GM19463 (cell line): Measurements from ENCODE around the gene ANO10.
"Not testable (repeated sequence)": the region's sequence is repeated elsewhere in the genome, so short reads cannot be mapped to it uniquely, and the experiment has no call there.

Experiments
- ATAC-seq: cut with Tn5 transposase; IDR thresholded peaks from one replicate; pipeline ENCODE4 v1.9.1; 2021; ENCODE audit warnings: mild to moderate bottlenecking, moderate library complexity; ENCODE audit not compliant: unreplicated experiment

The ANO10 gene, protein sequence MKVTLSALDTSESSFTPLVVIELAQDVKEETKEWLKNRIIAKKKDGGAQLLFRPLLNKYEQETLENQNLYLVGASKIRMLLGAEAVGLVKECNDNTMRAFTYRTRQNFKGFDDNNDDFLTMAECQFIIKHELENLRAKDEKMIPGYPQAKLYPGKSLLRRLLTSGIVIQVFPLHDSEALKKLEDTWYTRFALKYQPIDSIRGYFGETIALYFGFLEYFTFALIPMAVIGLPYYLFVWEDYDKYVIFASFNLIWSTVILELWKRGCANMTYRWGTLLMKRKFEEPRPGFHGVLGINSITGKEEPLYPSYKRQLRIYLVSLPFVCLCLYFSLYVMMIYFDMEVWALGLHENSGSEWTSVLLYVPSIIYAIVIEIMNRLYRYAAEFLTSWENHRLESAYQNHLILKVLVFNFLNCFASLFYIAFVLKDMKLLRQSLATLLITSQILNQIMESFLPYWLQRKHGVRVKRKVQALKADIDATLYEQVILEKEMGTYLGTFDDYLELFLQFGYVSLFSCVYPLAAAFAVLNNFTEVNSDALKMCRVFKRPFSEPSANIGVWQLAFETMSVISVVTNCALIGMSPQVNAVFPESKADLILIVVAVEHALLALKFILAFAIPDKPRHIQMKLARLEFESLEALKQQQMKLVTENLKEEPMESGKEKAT

DNA sequence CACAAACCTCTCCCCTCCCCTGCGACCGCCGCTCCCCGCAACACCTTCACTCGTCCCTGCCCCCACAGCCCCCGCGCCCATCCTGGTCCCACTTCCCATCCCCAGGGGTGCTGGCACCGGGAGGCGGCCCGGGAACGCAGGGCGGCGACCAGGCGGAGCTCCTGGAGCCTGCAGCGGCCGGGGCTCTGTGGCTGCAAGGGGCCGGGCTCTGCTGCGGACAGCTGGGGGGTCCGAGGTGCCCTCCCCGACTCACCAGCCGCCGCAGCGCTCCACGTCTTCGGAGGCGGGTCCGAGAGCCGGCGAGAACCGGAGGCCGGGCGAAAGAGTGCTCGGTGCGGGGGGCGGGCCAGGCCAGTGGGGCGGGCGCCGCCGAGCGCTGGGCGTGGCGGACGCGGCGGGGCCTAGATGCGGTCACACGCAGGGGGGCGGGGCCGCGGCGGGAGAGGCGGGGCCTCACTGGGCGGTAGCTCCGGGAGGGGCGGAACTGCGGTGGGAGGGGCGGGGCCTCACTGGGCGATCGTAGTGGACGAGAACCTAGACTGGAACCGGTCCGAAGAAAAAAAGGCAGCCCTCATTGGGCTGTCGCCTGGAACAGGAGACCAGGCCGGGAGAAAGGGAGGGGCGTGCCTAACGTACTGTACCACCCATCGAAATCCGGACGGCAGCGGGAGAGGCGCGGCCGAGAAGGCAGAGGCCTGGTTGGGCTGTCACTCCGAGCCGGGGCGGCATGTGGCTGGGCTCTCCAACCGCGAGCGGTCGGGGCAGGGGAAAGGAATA lies at the start of gene ANO10:
ANO10 (minus strand) TSS at position 356 of the 777 bp plus-strand sequence. CDS start 16,159 bp downstream, outside the sequence.
- peak; percentile 93 for ATAC-seq

DNA sequence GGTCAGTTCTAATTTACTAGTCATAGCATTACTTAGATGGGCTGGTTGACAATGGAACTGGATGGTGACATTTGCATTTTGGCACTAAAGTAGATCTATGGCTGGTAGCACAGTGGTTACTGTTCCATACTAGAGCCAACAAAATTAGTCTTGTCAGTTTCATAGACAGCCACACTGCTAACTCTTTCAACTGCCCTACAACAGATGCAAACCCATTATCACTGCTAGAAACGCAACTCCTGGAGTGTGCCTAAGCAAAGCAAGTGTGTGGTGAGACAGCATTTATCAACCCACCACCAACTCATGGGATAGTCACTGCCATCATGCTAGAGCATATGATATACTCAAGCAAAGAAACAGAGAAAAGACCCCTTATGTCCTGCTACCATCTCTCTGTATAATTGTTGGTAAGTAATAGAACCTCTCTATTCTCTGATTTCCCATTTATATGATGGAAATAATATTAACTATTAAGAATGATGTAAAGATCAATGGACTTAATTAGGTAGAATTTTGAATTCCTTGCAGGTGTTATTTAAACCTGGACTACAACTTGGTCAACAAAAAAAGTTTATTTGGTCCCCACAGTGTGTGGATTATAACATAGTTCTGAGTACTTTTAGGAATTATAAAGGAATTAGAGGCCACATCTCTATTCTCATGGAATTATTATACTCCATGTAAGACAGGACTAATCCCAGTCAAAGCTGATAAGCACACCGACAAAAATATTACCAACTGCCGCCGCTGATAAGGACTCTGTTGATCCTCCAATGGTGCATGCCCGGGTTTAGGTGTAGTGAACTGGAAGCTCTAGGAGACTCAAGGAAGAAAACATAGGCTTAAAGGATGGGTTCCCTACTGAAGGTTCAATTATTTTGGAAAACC lies 49.1 kb upstream of the ANO10 start:
- ATAC-seq = no peak

GRCh38 chr3:43665011-43665410 lies 43.2 kb upstream of the ANO10 start:
- not testable (repeated sequence) for ATAC-seq

DNA sequence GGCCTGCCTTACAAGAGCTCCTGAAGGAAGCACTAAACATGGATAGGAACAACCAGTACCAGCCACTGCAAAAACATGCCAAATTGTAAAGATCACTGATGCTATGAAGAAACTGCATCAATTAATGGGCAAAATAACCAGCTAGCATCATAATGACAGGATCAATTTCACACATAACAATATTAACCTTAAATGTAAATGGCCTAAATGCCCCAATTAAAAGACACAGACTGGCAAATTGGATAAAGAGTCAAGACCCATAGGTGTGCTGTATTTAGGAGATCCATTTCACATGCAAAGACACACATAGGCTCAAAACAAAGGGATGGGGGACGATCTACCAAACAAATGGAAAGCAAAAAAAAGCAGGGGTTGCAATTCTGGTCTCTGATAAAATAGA lies 39.6 kb upstream of the ANO10 start:
- not testable (repeated sequence) for ATAC-seq

DNA sequence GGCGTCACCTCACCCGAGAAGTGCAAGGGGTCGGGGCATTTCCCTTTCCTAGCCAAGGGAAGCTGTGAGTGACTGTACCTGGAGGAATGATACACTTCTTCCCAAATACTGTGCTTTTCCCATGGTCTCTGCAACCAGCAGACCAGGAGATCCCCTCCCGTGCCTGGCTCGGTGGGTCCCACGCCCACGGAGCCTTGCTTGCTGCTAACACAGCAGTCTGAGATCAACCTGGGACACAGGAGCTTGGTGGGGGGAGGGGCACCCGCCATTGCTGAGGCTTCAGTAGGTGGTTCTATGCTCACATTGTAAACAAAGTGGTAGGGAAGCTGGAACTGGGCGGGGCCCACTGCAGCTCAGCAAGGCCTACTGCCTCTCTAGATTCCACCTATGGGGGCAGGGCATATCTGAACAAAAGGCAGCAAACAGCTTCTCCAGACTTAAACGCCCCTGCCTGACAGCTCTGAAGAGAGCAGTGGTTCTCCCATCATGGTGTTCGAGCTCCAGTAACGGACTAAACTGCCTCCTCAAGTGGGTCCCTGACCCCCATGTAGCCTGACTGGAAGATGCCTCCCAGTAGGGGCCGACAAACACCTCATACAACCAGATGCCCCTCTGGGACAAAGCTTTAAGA lies 37.6 kb upstream of the ANO10 start:
- no peak for ATAC-seq

- ATAC-seq = not testable (repeated sequence)
These were observed 34.6 kb upstream of the ANO10 start for GRCh38 chr3:43656390-43656789.

DNA sequence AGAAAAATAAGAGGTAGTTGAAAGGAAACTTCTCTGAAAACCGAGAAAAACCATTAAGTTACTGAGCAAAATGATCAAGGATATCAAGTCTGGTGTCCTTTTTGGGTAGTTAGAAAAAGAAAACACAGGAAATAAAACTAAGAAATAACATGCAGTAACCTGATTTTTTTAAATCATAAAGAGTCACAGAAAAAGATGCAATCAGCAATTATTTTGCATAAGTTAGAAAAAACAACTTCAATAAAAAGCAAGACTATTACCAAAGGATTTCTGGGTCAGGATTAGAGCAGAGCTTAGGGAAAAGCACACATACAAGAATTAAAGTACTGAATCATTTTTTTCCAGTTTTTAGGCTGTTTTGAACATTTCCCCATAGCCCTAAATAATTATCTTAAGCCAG lies 28.5 kb upstream of the ANO10 start:
- ATAC-seq = no peak

DNA sequence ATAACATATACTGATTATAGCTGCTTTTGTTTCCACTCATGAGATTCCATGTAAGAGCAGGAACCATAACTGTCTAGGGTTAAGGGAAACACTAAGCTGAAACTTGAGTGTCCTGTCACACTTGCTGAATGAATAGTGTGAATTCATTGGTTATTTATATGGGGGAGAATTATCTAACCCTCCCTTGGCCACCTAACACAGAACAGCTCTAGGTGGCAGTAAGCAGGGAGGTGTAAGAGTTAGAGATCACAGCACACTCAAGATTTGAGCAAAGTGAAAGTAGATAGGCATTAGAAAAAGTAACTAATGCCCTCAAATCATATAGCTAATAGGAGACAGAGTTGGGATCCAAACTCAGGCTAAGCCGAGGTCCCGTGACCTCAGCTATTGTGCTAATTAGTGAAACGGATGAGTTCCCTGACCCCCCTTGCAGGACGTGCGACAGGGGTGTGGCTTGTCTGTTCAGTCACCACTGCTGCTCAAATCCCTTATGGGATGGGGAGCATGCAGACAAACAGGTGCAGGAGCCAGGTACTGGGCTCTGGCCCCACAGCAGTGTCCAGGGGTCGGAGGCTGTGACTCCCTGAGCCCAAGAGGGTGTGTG lies 27.7 kb upstream of the ANO10 start:
- ATAC-seq = no peak

GRCh38 chr3:43648957-43649356 lies 27.1 kb upstream of the ANO10 start:
- ATAC-seq = no peak

DNA sequence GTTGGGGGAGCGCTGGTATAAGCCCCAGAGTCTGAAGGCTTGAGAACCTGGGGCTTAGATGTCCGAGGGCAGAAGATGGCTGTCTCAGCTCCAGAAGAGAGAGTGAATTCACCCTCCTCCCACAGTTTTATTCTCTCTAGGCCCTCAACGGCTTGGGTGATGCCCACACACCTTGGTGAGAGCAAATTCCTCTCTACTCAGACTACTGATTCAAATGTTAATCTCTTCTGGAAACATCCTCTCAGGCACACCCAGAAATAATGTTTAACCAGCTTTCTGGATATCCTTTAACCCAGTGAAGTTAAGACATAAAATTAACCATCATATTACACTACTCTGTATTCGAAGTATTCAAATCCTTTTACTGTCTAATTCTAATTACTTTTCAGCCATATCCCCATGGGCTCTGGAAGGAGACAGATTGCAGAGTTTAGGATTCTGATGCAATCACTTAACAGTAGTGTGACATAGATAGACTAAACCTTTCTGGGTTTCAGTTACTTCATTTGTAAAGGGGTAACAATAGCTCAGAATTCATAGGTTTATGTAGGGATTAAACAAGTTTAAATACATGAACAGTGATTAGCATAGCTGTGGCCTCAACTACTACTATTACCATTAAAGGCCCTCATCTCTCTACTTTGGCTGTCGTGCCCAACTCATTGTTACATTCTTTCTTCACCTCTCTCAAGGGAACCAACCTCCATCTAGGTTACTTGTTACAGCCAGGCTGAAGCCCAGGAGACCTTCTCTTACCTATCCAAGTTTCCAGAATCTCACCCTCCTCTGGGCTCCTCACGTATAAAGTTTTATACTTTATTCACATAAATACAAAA lies 25.7 kb upstream of the ANO10 start:
- ATAC-seq = no peak

DNA sequence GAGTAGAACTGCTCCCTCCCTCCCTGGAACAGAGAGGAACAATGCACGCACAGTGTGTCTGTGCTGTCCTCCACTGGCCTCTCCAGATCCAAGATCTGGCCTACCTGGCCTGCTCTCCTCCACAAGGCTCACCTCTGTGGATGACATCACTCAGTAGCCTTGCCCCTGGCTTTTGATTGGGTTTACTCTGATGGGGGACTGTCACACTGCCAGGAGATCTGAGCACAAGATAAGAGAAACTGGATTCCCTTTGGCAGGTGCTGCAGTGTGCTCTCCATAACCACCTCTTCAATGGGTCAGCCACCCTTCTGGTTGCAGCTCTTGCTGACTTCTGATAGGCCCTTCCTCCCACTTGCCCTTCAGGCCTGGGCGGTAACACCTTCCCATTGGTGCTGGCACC lies 22.6 kb upstream of the ANO10 start:
- no peak for ATAC-seq

- ATAC-seq = no peak
These were observed 19.7 kb upstream of the ANO10 start for GRCh38 chr3:43641306-43642114.

DNA sequence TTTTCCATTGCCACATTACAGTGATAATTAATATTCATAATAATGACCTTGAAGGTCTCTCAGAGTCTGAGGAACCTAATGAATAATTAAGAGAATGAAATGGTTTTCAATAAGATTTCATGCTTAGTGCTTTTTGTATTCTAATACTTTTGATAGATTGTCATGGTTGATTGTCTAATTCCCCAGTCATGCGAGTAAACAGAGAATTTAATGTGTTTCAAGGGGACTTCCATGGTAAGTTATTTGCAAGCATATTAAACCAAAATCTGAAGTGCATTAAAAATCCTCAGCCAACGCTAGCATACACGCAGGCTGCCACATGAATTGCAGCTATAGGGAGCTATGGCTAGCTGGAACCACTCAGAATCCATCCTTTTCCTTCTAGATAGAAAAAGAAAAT lies 18.9 kb upstream of the ANO10 start:
- ATAC-seq = no peak

DNA sequence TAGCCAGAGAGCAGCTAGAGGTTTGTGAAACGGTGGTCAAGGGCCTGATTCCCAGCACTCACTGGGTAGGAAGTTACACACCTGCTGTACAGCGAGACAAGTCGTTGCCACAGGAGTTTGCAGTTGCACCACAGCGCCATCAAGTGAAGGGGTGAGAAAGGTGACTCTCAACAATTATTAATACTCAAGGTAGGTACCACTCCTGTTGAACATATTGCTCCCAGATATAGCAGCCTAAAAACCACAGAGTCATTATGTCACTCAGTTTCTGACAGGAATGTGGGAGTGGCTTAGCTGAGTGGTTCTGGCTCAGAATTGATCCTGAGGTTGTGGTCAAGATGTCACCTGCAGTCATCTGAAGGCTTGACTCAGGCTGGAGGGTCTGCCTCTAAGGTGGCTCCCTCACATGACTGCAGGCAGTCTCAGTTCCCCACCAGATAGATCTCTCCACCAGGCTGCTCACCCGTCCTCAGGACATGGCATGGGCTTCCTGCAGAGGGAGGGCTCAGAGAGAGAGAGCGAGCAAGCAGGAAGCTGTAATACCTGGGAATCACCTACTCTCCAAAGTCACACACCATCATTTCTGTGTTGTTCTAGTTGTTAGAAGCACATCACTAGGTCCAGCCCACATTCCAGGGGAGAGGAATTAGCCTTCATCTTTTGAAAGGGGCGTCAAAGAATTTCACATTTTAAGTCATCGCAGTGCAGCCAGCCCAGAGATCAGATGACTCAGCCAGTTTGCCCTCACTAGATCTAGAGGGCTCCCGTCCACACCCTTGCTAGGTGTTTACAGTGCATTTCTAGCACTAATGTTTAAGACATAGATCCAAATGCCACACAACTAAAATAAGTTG lies 17.0 kb upstream of the ANO10 start:
- ATAC-seq = peak; percentile 73

- ATAC-seq = no peak
These were observed 15.9 kb upstream of the ANO10 start for GRCh38 chr3:43637702-43638101.

- ATAC-seq = no peak
These were observed 11.2 kb upstream of the ANO10 start for GRCh38 chr3:43632986-43633385.

DNA sequence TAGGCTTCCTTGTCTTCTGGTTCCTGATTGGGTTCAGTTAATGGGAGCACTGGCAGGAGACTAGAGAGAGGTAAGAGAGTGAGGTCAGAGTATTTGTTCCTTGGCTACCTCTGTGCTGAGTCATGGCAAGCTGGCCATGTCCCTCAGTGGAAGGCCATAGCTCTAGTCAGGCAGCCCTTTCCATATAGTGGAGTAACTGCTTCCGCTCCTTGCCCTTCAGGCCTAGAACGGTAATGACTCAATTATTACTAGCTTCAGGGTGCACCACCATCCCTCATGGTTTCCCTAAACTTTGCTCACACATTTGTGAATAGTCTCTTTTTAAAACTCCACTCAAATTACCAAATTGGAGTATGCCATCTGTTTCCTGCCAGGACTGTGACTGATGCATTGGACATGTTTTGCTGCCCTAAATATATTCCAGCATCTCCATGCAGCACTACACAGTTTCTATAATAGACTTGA lies 10.5 kb upstream of the ANO10 start:
- ATAC-seq = no peak
